ENCODE results near the gene PTGFRN. TPM values are rescaled to one million over a fixed set of nuclear protein-coding genes. Genes with fewer than 3 reads are reported as not detected.

Gene PTGFRN
- total and polyA plus RNA-seq, 4 donors = 5.4 to 12.6 (median 7.2) TPM

- TF ChIP-seq REST (IDR thresholded peaks at IDR 0.05) = no peak
These were observed 13.7 kb downstream of the PTGFRN start (continued) for GRCh38 chr1:116923421-116923820.

- Histone ChIP-seq H3K9me3 (ENCODE audit: control insufficient read depth in 4 of 4, low read length in 3 of 4) (no peaks in the 10 kb centered on the region), H3K9ac (ENCODE audit: low read depth in 1 of 2, low read length in 2 of 2) (no peak overlapping the region), H3K4me3 (ENCODE audit: low read depth in 1 of 3, low read length in 3 of 3) (no peak overlapping the region), H3K27me3 (ENCODE audit: control insufficient read depth in 4 of 4, insufficient read depth in 4 of 4, low read length in 3 of 4) (no peaks in the 10 kb centered on the region), H3K4me1 (ENCODE audit: control insufficient read depth in 4 of 4, insufficient read depth in 4 of 4, low read length in 3 of 4) (peaks cover 0 to 4% (median 3%) of the 10 kb centered on the region in 4 donors), H3K27ac (ENCODE audit: low read depth in 1 of 2, low read length in 2 of 2) (no peak overlapping the region), H3K36me3 (ENCODE audit: control insufficient read depth in 4 of 4, insufficient read depth in 3 of 4, low read depth in 1 of 4, low read length in 3 of 4) (no peaks in the 10 kb centered on the region)
- 91% methylated on average over 6 of the region's 6 CpGs for WGBS
- TF ChIP-seq NR2F2 (IDR thresholded peaks at IDR 0.05) = no peak
- no peak for TF ChIP-seq SP1 (IDR thresholded peaks at IDR 0.05)
- TF ChIP-seq ATF3 (IDR thresholded peaks at IDR 0.05) = no peak
- peak; percentile 70 to 86 for TF ChIP-seq JUND (IDR thresholded peaks at IDR 0.05)
- no peak for TF ChIP-seq HNF4G (IDR thresholded peaks at IDR 0.05)
- peak; percentile 18 to 62 for TF ChIP-seq HNF4A (conservative IDR thresholded peaks at IDR 0.05)
- TF ChIP-seq ZBTB33 (IDR thresholded peaks at IDR 0.05) = no peak
- no peak for TF ChIP-seq FOXA1 (IDR thresholded peaks at IDR 0.05)
- TF ChIP-seq FOXA2 (IDR thresholded peaks at IDR 0.05) = no peak
- TF ChIP-seq REST (IDR thresholded peaks at IDR 0.05) = no peak
- no peak for TF ChIP-seq GABPA (IDR thresholded peaks at IDR 0.05 in 1 of 2, conservative IDR thresholded peaks at IDR 0.05 in 1 of 2)
- no peak for TF ChIP-seq YY1 (IDR thresholded peaks at IDR 0.05)
- TF ChIP-seq RAD21 (IDR thresholded peaks at IDR 0.05) = no peak
- no peak for TF ChIP-seq CTCF (IDR thresholded peaks at IDR 0.05; ENCODE audit: low read depth, low read length, missing input control)
- TF ChIP-seq EGR1 (IDR thresholded peaks at IDR 0.05; ENCODE audit: low read depth in 2 of 2) = no peak
- peak in 1 of 2 donors; percentile 15 for TF ChIP-seq RXRA (IDR thresholded peaks at IDR 0.05)
- TF ChIP-seq MAX (IDR thresholded peaks at IDR 0.05) = no peak
- no peak for DNase-seq (ENCODE audit: low spot score)
These were observed 17.5 kb downstream of the PTGFRN start for GRCh38 chr1:116927049-116927798.
